ENCODE data around the gene ISLR2.
"Not testable (repeated sequence)": the region's sequence is repeated elsewhere in the genome, so short reads cannot be mapped to it uniquely, and the experiment has no call there.

The ISLR2 gene, protein sequence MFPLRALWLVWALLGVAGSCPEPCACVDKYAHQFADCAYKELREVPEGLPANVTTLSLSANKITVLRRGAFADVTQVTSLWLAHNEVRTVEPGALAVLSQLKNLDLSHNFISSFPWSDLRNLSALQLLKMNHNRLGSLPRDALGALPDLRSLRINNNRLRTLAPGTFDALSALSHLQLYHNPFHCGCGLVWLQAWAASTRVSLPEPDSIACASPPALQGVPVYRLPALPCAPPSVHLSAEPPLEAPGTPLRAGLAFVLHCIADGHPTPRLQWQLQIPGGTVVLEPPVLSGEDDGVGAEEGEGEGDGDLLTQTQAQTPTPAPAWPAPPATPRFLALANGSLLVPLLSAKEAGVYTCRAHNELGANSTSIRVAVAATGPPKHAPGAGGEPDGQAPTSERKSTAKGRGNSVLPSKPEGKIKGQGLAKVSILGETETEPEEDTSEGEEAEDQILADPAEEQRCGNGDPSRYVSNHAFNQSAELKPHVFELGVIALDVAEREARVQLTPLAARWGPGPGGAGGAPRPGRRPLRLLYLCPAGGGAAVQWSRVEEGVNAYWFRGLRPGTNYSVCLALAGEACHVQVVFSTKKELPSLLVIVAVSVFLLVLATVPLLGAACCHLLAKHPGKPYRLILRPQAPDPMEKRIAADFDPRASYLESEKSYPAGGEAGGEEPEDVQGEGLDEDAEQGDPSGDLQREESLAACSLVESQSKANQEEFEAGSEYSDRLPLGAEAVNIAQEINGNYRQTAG

DNA sequence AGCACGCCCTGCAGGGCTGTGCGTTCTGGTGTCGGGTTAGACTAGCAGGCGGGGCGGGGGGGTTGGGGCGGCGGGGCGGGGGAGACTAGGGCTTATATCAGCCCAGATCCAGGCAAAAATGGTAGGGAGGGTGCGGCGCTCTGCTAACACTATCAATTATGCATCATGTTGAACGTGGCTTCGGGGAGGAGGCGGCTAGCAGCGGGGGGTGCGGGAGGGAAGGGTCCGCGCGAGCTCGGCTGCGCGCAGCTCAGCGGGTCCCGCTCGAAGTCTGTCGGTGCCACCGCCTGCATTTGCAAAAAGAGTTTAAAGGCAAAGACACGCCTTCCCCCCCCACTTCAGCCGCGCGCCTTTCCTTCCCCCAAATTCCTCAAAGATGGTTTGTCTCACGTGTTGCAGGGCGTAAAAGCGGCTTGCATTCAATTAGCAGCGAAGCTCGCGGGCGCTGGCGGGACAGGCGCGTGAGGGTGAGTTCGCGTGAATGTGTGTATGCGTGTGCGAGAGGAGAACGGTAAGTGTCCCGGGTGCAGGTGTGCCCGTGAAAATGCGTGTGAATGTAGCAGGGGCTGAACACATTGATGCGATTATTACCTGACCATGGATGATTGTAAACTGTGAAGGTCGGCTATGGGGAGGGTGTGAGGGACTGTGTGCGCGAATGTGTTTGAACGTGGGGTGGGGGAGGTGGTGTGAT, at the start of gene ISLR2:
TSS of gene ISLR2 (plus strand) at position 432 of the 694 bp plus-strand sequence. CDS start 2,169 bp downstream, outside the sequence.
- DNase-seq, result no peak

DNA sequence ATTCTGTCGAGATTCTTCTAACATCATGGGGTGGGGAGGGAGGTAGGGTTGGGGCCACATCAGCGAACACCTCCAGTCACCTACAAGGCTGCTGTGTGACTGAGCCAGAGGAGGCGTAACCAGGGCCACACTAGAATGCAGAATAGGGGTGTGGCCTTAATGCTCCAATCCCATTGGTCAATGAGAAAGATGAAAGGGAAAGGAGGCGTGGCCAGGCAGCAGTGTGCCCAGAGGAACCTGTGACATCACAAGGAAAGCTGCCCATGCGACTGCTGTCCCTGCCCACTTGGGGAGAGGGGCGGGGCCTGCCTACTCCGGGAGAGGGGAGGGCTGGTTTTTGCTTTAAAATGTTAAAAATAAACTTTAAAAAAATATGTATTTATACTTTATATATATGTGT, 47.9 kb upstream of the ISLR2 start, which contains the start of gene GOLGA6A:
TSS of gene GOLGA6A (minus strand) at position 101 of the 400 bp plus-strand sequence. CDS start at position 60, 41 bp downstream.
- not testable (repeated sequence) for DNase-seq

DNA sequence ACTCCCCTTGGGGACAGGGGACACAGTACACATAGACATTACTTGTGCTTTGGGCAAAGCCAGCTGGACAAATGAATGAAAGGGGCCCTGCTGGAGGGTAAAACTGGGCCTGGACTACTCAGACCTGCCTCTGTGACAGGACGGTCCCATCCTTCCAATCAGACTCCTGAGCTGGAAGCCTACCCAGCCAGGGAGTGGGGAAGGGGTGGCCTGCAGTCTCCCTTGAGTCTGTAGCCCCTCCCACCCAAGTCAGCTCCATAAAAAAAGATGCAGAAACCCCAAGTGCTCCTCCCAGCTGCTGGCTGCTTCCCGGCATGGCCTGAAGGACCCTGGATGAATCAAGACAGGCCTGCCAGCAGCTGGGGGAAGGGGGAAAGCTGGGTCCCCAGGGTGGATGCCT, 35.8 kb upstream of the ISLR2 start:
- not testable (repeated sequence) for DNase-seq

GRCh38 chr15:74095610-74096009, 34.8 kb upstream of the ISLR2 start:
- not testable (repeated sequence) for DNase-seq

DNA sequence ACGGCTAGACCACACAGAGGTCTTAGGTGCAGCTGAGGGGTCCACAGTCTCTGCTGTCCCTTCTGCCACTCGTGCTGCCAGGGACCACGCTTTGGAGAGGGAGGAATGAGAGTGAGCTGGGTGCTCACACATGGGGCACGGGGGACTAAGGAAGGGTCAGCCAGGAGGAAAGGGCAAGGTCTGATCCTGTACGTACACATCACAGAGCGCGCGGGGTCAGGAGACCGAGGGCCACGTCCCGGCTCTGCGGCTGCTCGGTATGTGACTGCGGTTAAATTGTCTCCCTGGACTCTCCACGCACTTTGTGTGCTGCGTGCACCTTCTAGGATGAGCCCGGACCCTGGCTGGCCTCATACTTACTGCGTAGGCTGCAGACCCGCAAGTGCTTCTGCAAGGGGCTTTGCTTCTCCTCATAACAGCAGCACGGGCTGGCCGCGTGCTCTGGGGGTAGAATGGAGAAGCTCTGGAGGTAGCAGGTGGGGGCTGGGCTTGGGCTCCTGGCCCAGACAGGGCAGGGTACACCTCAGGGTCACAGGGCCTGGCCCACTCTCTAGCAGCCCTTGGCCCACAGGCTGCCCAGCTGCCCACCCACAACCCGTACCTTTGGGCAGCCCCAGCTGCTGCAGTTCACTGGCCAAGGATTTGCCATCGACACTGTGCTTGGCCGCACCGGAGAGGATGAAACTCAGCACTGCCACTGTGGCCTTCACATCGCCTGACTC, 33.5 kb upstream of the ISLR2 start:
- DNase-seq, result not testable (repeated sequence)

DNA sequence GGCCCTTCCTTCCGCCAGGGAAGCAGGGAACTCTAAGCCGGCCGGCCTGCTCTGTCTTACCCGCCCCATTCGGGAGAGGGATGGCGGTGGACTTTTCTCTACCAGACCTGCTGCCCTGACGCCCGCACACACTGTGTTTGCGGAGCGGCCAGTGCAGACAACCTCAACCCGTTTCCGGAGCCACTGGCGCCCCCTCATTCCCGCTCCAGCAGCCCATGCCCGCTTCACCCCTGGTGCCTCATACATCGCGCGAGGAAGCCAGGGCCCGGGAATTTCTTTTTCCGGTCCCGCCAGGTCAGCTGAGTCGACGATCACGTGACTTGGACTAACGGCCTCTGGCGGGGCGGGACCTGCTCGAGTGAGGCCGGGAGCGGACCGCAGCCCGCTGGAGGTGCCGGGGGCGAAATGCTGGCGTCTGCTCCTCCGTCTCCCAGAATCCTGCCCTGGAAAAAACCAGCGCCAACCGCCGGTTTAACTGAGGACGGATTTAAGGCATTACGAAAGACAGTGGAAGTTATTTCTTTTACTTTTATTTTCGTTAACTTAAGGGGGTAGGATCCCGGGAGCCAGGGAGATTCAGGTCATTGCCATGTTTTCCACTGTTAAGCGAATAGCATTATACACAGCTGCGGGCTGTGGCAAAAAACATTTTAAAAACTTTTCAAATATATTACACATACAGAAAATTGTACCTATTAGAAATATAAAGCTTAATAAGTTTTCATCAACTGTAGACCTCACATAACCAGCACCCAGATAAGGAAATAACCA, 30.2 kb upstream of the ISLR2 start:
- peak; percentile 73 for DNase-seq

DNA sequence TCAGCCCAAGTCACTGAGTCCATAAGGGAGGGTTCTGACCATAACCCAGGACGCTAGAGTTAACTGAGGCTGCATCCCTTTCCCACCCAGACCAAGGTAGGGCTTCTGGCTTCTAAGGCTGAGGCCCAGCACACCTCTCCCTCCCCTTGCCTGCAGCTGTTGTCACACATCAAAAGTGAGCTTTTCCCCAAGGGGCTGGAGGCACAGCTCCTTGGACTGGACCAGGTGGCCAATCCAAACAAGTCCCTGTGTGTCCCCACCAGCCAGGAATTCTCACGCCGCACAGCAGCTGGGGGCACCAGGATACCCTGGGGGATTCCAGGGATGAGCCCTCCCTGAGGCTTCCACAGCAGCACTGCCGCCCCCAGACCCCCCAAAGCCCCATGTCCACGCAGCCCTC, 22.3 kb upstream of the ISLR2 start:
- DNase-seq, result no peak

DNA sequence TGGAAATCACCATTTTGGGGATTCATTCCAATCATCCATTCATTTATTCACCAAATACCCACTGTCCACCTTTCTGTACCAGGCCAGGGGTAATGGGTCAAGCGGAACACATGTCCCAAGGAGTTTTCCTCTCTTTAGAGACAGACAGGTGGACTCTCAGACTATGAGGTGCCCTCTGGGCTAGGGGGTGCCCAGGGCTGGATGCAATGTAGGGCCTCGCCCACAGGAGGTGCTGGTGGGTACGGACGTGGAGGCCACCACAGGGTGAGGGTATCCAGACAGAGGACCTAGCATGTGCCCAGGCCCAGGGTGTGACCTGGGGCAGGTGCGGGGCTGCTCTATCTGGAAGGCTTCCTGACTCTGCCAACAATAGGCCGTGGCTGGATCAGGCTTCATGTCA, 21.8 kb upstream of the ISLR2 start:
- DNase-seq, result not testable (repeated sequence)

DNA sequence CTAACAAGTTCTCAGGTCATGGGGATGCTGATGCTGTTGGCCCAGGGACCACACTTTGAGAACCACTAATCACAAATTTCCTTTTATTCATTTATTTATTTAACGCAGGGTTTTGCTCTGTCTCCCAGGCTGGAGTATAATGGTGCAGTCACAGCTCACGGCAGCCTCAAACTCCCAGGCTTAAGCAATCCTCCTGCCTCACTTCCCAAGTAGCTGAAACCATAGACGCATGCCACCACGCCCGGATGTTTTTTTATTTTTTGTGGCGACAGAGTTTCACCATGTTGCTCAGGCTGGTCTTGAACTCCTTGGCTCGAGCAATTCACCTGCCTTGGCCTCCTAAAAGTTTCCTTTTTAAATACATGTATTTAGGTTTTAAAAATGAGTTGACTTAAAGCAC, 20.7 kb upstream of the ISLR2 start:
- no peak for DNase-seq

GRCh38 chr15:74120426-74120825, 10.0 kb upstream of the ISLR2 start:
- no peak for DNase-seq

GRCh38 chr15:74121039-74121438, 9.3 kb upstream of the ISLR2 start:
- no peak for DNase-seq

DNA sequence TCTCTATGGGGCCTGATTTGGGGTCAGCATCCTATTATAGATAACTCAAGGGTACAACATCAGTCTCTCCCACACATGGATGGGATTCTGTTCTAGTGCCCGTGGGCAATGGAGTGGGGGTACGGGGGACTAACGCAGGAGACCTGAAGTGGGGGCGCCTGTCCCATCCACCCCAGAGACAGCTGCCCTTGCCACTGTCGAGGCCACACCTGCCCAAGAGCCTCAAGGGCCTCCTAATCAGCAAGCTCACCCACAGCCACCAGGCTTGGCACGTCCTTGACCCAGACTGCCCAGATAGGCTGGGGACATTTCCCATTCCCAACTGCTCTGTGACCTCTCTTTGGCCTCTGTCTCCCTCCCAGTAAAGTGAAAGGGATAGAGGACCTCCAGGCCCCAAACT, 8.5 kb upstream of the ISLR2 start:
- no peak for DNase-seq

DNA sequence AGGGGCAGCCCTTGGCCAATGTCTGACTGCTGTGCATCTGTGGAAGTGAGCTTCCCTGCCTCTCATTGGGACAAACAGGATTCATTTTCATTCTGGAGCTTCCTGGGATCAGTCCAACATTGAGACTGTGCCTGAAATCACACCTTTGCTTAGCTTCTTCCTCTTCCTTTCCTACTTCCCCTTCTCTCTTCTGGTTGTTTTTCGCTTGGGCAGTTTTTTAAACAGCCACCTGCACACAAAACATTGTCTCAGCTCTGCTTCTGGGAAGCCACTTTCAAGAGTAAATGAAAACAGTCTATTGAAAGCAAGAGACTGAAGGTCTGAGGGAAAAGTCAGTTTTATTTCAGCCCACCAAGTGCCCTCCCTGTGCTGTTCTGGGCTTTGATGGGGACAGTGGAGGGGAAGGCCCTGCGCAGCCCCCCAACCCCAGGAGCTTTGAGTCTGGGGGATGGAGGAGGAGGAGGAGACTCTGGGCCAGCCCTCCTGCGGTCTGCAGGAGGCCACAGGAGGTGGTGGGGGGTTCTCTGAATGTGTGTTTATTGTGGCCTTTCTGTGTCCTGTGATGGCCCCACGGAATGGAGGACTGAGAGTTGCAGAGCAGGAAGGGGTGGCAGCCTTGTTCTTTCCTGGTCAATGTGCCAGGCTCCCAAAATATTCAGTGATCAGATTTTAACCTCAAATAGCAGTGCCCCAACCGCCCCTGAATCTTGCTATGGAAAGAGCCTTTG, 7.8 kb upstream of the ISLR2 start:
- no peak for DNase-seq

- no peak for DNase-seq
Measured at GRCh38 chr15:74123131-74123429, 7.3 kb upstream of the ISLR2 start.

DNA sequence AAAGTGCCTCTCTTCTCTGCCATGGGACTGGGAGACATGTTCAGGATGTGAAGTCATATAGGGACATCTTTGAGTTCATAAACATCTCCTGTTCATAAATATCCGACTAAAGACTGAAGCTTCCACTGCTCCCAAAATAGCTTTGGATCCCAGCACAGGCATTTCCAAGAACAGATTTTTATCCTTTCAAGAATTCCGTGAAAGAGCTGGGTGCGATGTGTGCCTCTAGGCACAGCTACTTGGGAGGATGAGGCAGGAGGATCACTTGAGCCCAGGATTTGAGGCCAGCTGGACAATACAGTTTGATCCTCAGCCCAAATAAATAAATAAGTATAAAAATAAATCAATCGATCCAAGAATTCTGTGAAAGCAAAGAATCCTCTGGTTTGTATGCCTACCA, 6.7 kb upstream of the ISLR2 start:
- DNase-seq, result no peak

GRCh38 chr15:74124196-74124595, 6.2 kb upstream of the ISLR2 start:
- DNase-seq, result no peak

DNA sequence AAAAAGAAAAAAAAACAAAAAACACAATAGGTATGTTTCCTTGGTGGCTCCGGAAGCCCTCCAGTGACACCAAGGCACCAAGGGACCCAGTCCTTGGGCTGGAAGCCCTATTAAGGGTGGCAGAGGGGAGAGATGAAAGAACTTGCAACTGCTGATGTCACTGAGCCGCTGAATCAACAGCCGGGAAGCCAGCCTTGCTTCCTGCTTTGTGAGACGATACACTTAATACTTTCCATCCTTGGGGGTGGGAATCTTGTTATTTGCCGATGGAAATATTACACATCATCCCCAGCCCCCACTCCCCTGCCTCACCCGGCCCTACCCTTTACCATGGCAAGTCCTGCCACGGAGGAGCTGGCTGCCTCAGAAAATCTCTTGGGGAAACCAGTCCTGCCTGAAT, 5.6 kb upstream of the ISLR2 start:
- DNase-seq, result no peak

DNA sequence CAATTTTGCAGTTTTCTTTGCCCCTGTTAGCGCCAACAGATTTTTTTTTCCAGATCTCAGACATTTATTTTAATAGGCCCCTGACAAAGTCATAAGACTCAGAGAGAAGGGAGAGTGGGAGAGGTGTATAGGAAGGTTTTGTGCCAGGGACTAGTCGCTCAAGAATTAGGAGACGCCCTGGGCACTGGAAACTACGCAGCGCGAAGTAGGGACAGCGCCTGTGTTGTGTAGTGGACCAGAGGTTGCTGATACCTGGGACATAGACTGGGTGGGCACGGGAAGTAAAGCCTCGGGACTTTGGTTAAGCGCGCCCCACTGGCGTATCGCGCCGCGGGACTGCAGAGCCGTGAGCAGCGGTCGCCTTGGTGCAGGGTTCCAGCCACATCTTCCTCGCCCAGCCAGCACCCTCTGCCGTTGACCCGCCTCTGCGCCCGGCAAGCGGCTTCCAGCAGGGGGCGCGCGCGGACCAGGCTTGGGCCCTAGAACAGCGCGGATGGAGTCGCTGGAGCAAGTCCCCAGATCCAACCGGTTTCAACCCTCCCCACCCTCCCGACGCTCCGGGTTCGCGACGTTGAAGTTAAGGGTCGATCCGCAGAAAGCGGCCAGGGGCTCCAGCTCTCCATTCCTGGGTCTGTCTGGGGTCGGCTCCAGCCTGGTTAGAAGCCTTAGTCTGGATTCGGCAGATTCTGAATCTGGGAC, 3.0 kb upstream of the ISLR2 start:
- DNase-seq, result peak; percentile 74

DNA sequence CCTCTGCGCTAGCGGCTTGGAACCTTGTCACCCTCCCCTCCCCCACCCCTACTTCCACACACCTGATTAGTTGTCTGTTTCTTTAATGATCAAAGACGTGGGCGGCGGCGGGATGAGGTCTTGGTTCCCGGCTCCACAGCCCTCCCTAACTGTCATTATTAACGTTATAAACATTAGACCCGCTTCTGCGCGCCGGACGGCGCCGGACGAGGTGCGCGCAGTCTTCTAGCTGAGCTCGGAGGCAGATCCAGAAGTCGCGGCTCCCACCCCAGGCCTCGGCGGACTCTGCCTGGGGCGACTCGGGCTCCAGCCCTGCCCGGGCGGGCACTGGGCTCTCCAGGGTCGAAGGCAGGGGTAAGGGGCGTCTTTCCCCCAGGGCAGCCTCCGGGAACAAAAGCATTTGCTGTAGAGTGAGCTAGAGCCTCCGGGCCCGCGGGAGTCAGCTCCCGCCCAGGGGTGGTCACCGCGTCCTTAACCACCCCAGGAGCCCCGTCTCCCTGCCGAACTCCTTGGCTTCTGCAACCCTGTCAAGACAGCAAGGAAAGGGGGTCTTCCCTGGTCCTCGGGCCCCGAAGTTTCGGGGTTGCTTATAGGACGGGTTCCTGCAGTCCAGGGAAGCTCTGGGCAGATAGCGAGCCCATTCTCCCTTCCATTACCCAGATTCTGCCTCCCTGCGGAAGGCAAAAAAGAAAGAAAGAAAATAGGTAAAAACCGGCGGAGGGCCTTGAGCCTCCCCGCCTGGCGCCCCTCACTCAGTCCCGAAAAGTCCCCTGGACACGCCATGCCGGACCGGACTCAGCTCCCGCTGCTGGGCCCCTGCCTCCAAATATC, 2.2 kb upstream of the ISLR2 start:
- DNase-seq, result no peak

Measured in CD4-positive, alpha-beta T cell treated with Interleukin-21 for 1 hour (primary cell).